RPMI7951 (cell line): ENCODE measurements around the gene MRC1. TPM values are rescaled to one million over a fixed set of nuclear protein-coding genes. Genes with fewer than 3 reads are reported as not detected.

Experiments
- DNase-seq: peaks from one replicate; pipeline ENCODE4 v3.0.0-alpha.2; 2012; ENCODE audit warnings: low read depth
- total RNA-seq: library from RNA; depleted of rRNA; stranded (reverse); fragments of >200 nt; shearing (Covaris generic); gene quantifications from 2 replicates; pipeline ENCODE4 v1.2.3, GENCODE V29; 2014

MRC1 gene
- total RNA-seq, 1 experiment from 2014 or later = not detected

GRCh38 chr10:17847585-17848296 lies 38.6 kb downstream of the MRC1 start:
- peak; percentile 52 for DNase-seq

DNA sequence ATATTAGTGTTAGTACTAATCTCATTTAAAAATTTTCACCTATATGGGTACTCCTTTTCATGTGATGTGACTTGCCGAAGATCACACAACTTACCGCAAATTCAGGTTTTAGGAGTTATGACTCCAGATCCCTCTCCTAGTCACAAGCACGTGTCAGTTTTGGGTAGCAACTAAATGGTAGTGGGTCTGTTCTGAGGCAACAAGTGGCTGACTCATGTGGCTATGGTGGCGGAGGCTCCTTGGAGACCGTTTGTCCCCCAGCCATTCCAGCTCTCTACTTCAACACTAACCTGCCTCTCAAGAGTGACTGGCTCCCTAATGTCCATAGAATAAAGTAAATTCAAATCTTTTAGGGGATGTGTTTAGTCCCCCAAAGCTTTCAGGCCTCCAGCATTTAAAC lies 39.5 kb downstream of the MRC1 start:
- no peak for DNase-seq

DNA sequence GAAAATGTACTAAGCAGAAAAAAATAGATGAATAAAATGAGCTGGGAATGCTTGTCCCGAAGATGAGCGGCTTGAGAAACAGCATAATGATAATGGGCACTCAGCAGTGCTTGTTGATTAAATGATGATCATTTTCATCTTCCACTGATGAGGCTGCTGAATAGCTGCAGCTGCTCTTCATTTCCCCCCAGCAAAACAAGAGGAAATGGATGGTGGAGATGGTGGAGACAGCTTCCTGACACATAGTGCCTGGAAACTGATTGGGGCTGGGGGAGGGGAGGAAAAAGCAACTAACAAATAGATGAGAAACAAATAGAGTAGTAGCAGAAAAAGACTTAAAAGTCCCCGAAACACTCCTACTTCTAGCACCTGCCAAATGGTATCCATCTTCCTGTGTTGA lies 41.4 kb downstream of the MRC1 start:
- no peak for DNase-seq

DNA sequence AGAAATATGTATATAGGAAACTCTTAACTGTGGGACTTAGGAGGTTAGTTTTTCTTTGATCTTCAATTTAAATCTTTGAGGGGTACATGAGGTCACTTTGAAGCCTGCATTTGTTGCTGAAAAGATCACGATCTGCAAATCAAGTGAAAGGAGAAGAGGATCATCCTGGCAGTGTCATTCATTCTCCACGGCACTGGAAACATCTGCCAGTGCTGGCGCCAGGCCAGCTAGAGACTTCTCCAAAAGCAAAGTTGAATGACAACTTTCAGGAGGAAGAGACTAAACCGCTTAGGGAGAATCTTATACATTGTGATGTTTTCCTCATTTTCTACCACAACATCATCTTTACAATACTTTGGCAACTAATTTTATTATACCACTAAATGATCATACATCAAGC lies 42.5 kb downstream of the MRC1 start:
- DNase-seq = peak; percentile 27

DNA sequence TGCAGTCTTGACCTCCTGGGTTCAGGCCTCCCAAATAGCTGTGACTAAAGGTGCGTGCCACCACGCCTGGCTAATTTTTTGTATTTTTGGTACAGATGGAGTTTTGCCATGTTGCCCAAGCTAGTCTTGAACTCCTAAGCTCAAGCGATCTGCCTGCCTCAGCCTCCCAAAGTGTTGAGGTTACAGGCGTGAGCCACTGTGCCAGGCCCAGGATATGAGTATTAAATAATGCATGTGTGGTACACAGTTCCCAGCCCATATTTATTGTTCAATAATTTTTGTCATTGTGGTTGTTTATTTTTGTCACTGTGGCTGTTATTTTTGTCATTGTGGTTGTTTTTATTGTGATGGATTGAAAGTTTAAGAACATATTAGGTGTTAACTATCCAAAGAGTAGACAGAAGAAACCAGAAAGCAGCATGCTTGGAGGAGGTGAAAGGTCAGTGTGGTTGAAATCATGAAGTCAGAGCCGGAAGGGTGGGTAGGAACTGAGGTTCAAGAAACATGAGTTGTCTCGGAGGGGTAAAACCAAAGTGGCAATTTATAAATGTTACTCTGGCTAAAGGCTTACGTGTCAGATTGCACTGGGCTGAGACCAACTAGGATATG lies 45.0 kb downstream of the MRC1 start:
- DNase-seq = peak; percentile 13

GRCh38 chr10:17857040-17857439 lies 47.9 kb downstream of the MRC1 start:
- no peak for DNase-seq

DNA sequence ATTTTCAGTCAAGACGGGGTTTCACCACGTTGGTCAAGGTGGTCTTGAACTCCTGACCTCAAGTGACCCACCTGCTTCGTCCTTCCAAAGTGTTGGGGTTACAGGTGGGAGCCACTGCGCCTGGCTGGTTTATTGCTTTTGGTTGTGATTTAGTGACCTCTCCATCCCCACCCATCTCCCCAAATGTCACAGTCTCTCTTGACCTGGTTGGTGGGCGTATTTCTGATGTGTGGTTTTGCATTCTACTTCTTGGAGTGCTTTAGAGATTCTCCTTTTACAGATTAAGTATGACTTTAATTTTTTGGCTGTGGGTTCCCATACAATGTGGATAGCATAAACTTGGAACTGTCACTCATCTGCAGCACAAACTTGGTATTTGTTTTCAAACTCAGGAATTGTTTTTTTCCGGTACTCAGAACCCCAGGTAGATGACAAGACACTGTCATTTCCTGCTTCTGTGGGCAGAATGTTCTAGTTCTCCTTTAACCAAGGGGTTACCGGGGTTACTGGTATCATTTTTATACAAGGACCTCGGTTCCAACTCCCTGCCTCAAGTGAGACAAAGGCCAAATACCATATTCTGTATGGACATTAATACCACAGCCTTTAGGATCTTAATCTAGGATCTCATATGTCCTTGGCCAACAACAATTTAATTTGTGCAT lies 50.5 kb downstream of the MRC1 start:
- DNase-seq = no peak

- no peak for DNase-seq
These were observed 52.6 kb downstream of the MRC1 start for GRCh38 chr10:17861760-17862159.

GRCh38 chr10:17865351-17865750 lies 56.2 kb downstream of the MRC1 start:
- DNase-seq = no peak

GRCh38 chr10:17866346-17866745 lies 57.2 kb downstream of the MRC1 start:
- DNase-seq = no peak

DNA sequence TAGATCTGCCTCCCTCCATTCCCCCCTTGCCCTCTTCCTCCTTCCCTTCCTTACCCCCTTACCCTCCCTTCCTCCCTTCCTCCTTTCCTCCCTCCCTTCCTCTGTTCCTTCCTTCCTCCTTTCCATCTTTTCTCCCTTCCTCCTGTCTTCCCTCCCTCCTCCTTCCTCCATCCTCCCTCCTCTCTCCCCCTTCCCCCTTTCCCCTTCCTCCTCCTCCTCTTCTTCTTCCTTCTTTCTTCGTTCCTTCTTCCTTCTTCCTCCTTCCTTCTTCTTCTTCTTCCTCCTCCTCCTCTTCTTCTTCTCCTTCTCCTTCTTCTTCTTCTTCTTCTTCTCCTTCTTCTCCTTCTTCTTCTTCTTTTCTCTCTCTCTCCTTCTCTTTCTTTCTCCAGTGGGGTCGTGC lies 57.9 kb downstream of the MRC1 start:
- DNase-seq = no peak

- DNase-seq = no peak
These were observed 61.9 kb downstream of the MRC1 start for GRCh38 chr10:17871036-17871435.

- DNase-seq = peak; percentile 46
These were observed 63.3 kb downstream of the MRC1 start for GRCh38 chr10:17872191-17873091.

DNA sequence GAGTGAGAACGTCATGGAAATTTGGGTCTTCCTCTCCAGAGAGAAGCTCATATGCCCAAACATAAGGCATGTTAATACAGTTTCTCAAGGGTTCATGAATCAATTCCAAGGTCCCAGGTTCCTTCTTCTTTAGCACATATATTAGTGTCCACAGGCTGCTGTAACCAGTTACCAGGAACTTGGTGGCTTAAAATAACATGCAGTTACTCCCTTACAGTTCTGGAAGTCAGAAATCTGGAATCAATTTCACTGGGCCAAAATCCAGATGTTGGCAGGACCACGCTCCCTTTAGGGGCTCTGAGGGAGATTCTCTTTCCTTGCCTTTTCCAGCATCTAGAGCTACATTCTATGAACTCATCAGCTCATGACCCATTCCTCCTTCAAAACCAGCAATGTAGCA lies 64.8 kb downstream of the MRC1 start:
- peak; percentile 6 for DNase-seq

DNA sequence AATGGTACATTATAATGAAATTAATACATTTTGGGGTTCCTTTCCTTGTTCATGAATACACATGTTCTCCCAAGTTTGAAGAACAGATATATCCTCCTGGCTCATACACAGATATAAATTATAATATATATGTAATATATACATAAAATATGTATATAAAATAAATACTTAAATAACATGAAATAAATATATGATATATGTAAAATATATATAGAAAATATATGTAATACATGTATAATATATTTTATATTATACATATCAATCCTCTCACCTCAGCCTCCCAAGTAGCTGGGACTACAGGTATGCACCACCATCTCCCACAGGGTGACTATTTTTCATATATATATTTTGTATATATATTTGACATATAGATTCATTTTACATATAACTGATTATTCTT lies 68.0 kb downstream of the MRC1 start:
- no peak for DNase-seq

GRCh38 chr10:17878896-17879295 lies 69.7 kb downstream of the MRC1 start:
- DNase-seq = no peak

- DNase-seq = no peak
These were observed 71.5 kb downstream of the MRC1 start for GRCh38 chr10:17880601-17881000.

- no peak for DNase-seq
These were observed 73.4 kb downstream of the MRC1 start for GRCh38 chr10:17882557-17882956.

DNA sequence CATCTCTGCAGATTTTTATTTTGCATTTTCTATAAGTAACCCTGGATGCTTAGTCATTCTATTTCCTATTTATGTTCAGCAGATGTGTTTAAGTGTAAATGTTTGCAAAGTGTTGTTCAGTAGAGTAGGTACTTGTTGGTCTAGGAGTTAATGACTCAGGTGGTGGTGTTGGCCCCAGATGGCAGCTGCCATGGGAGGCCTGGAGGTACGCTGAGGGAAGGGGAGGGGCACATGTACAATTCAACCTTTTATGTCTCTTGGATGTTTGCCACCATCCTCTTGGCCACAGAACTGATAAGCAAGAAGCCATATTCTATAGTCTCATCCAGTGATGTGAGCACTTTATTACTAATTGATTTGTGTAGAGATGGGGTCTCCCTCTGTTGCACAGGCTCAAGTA lies 74.5 kb downstream of the MRC1 start:
- no peak for DNase-seq

DNA sequence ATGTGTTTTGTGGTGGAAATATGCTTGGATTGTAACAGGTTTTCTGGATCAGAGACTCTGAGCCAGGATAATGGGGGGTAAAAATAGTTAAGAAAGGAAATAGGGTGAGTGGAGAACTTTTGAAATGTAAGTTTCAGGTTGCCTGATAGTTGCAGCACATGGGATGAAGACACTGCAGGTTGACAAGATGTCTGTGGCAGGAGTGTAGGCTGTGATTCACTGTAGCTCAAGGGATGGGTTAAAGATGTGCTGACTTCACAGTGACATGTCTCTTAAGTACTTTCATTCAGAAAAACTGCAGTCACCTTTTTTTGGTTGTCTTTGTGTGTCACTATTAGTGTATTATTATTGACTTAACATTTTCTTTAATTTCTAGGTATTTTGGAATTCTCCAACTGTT lies 79.0 kb downstream of the MRC1 start:
- DNase-seq = no peak

- DNase-seq = no peak
These were observed 82.3 kb downstream of the MRC1 start for GRCh38 chr10:17891435-17891834.

DNA sequence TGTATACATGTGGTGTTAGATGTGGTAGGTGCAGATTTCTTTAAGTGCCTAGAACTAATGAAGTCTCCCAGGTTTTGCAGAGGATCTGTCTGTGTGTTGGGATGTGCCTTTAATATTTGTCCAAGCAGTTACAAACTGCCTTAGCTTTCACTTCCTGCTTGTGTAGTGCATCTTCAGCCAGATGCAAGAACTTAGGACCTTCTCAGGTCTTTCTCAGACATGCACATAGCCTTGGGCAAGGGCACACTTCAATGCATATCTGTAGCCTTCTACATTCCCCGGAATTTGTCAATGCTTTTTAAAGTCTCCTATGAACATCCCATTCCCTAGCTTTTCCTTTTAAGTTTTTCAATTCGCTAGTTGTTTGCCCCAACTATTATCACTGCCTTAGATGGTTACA lies 95.4 kb downstream of the MRC1 start:
- no peak for DNase-seq
